Activated CD8-positive, alpha-beta T cell treated with anti-CD3 and anti-CD28 coated beads, Interleukin-2, amount 10 ng/mL, durations not matched to agents 7 days and 5 days (primary cell): ENCODE measurements around the gene TCP11. TPM values are rescaled to one million over a fixed set of nuclear protein-coding genes. Genes with fewer than 3 reads are reported as not detected.

Experiments used
- ATAC-seq: fragments of 150-1000 bp; cut with Tn5 transposase; one replicate; pipeline ENCODE4 v1.10.0; 2021; ENCODE audit warnings: moderate library complexity
- CTCF ChIA-PET: fragments of 350-600 bp; sonication (Branson Sonifier 250); formaldehyde crosslinking; loops from one replicate; lab custom pipeline; 2021; ENCODE audit warnings: antibody characterized with exemption; lab: Charles Lee
- POLR2A ChIA-PET: fragments of 350-600 bp; sonication (Branson Sonifier 250); formaldehyde crosslinking; loops from one replicate; lab custom pipeline; 2021; ENCODE audit warnings: antibody characterized with exemption; lab: Charles Lee
- DNase-seq: peaks from one replicate; pipeline ENCODE4 v3.0.0-alpha.2; 2020
- H3K27ac Mint-ChIP-seq: one replicate; pipeline ENCODE4 v1.8.0; 2021; ENCODE audit warnings: mild to moderate bottlenecking, mixed read lengths
- H3K27me3 Mint-ChIP-seq: one replicate; pipeline ENCODE4 v1.8.0; 2021; ENCODE audit warnings: low read depth, mixed read lengths
- H3K36me3 Mint-ChIP-seq: one replicate; pipeline ENCODE4 v1.8.0; 2021; ENCODE audit warnings: low read depth, mixed read lengths
- H3K4me1 Mint-ChIP-seq: one replicate; pipeline ENCODE4 v1.8.0; 2021; ENCODE audit warnings: low read depth, mixed read lengths
- H3K4me3 Mint-ChIP-seq: one replicate; pipeline ENCODE4 v1.8.0; 2021; ENCODE audit warnings: mild to moderate bottlenecking, mixed read lengths
- H3K9me3 Mint-ChIP-seq: one replicate; pipeline ENCODE4 v1.8.0; 2022; ENCODE audit warnings: mixed read lengths; ENCODE audit not compliant: insufficient read depth
- total RNA-seq, 2 experiments: library from RNA; stranded (reverse); gene quantifications; one replicate each; pipeline ENCODE4 v1.2.3, GENCODE V29; 2021

The TCP11 gene
- total RNA-seq, 2 experiments from 2014 or later = not detected

- ATAC-seq (no peak), DNase-seq (no peak)
- Mint-ChIP-seq H3K36me3 (peaks cover 3% of the 10 kb centered on the region), H3K9me3 (no peaks in the 10 kb centered on the region), H3K4me3 (no peak overlapping the region), H3K27me3 (peaks cover 13% of the 10 kb centered on the region), H3K4me1 (peaks cover 7% of the 10 kb centered on the region), H3K27ac (no peak overlapping the region)
- POLR2A ChIA-PET = no interaction called here
- CTCF ChIA-PET = no interaction called here
Observed at GRCh38 chr6:35170166-35170565, 29.0 kb upstream of the TCP11 start.

GRCh38 chr6:35168461-35168861 lies 27.3 kb upstream of the TCP11 start:
- no peak overlapping the region for H3K27ac Mint-ChIP-seq
- ChIA-PET CTCF (interaction anchor here (1.6 kb wide), 1 partner anchor 37 kb away, joined by 6 read pairs; no protein-coding TSS in a partner anchor), POLR2A (no interaction called here)
- DNase-seq (no peak), ATAC-seq (no peak)
- H3K4me3 Mint-ChIP-seq = no peak overlapping the region
- H3K9me3 Mint-ChIP-seq = no peaks in the 10 kb centered on the region
- peaks cover 3% of the 10 kb centered on the region for H3K36me3 Mint-ChIP-seq
- peaks cover 22% of the 10 kb centered on the region for H3K27me3 Mint-ChIP-seq
- peaks cover 2% of the 10 kb centered on the region for H3K4me1 Mint-ChIP-seq

GRCh38 chr6:35167505-35167904 lies 26.4 kb upstream of the TCP11 start:
- no peak for DNase-seq
- Mint-ChIP-seq H3K27ac (no peak overlapping the region), H3K27me3 (peaks cover 30% of the 10 kb centered on the region), H3K36me3 (peaks cover 3% of the 10 kb centered on the region), H3K9me3 (no peaks in the 10 kb centered on the region), H3K4me3 (no peak overlapping the region), H3K4me1 (no peaks in the 10 kb centered on the region)
- no peak for ATAC-seq
- CTCF ChIA-PET = interaction anchor here (1.6 kb wide), 1 partner anchor 38 kb away, joined by 6 read pairs; no protein-coding TSS in a partner anchor
- POLR2A ChIA-PET = no interaction called here

- no peaks in the 10 kb centered on the region for H3K4me1 Mint-ChIP-seq
- no peaks in the 10 kb centered on the region for H3K9me3 Mint-ChIP-seq
- H3K36me3 Mint-ChIP-seq = peaks cover 3% of the 10 kb centered on the region
- ChIA-PET CTCF (interaction anchor here (0.9 to 1.2 kb wide), 2 partner anchors 20 to 37 kb away, joined by 3 to 4 read pairs; no protein-coding TSS in a partner anchor), POLR2A (interaction anchor here (0.9 kb wide), 1 partner anchor 9 kb away, joined by 3 read pairs; no protein-coding TSS in a partner anchor)
- no peak overlapping the region for H3K4me3 Mint-ChIP-seq
- ATAC-seq = no peak
- no peak overlapping the region for H3K27ac Mint-ChIP-seq
- DNase-seq = no peak
- H3K27me3 Mint-ChIP-seq = peaks cover 35% of the 10 kb centered on the region
Observed at GRCh38 chr6:35166520-35166919, 25.4 kb upstream of the TCP11 start.

GRCh38 chr6:35166116-35166515 lies 25.0 kb upstream of the TCP11 start:
- H3K27me3 Mint-ChIP-seq = peaks cover 38% of the 10 kb centered on the region
- no peaks in the 10 kb centered on the region for H3K4me1 Mint-ChIP-seq
- H3K9me3 Mint-ChIP-seq = no peaks in the 10 kb centered on the region
- ChIA-PET POLR2A (interaction anchor here (0.9 kb wide), 1 partner anchor 8 kb away, joined by 3 read pairs; no protein-coding TSS in a partner anchor), CTCF (interaction anchor here (0.9 to 1.2 kb wide), 2 partner anchors 19 to 37 kb away, joined by 3 to 4 read pairs; no protein-coding TSS in a partner anchor)
- no peak for DNase-seq
- no peak overlapping the region for H3K4me3 Mint-ChIP-seq
- H3K27ac Mint-ChIP-seq = no peak overlapping the region
- peaks cover 3% of the 10 kb centered on the region for H3K36me3 Mint-ChIP-seq
- no peak for ATAC-seq

- POLR2A ChIA-PET = no interaction called here
- peaks cover 3% of the 10 kb centered on the region for H3K36me3 Mint-ChIP-seq
Observed at GRCh38 chr6:35165630-35166071, 24.5 kb upstream of the TCP11 start.

GRCh38 chr6:35164868-35165267 lies 23.7 kb upstream of the TCP11 start:
- Mint-ChIP-seq H3K9me3 (no peaks in the 10 kb centered on the region), H3K4me3 (no peak overlapping the region), H3K27me3 (peaks cover 41% of the 10 kb centered on the region), H3K27ac (no peak overlapping the region), H3K4me1 (no peaks in the 10 kb centered on the region), H3K36me3 (peaks cover 3% of the 10 kb centered on the region)
- ATAC-seq (no peak), DNase-seq (no peak)
- ChIA-PET POLR2A (no interaction called here), CTCF (interaction anchor here (0.7 kb wide), 1 partner anchor 14 kb away, joined by 3 read pairs; no protein-coding TSS in a partner anchor)

More at GRCh38 chr6:35165630-35166071, 24.5 kb upstream of the TCP11 start:
- Mint-ChIP-seq H3K4me3 (no peak overlapping the region), H3K9me3 (no peaks in the 10 kb centered on the region), H3K4me1 (no peaks in the 10 kb centered on the region), H3K27me3 (peaks cover 41% of the 10 kb centered on the region), H3K27ac (no peak overlapping the region)
- DNase-seq = no peak
- CTCF ChIA-PET = interaction anchor here (0.7 to 1.2 kb wide), 2 partner anchors 15 to 38 kb away, joined by 3 read pairs; no protein-coding TSS in a partner anchor
- no peak for ATAC-seq

GRCh38 chr6:35164277-35164676 lies 23.1 kb upstream of the TCP11 start:
- no peak overlapping the region for H3K27ac Mint-ChIP-seq
- CTCF ChIA-PET = no interaction called here
- no peak overlapping the region for H3K4me3 Mint-ChIP-seq
- no peaks in the 10 kb centered on the region for H3K4me1 Mint-ChIP-seq
- ATAC-seq = no peak
- peaks cover 37% of the 10 kb centered on the region for H3K27me3 Mint-ChIP-seq
- no peaks in the 10 kb centered on the region for H3K36me3 Mint-ChIP-seq
- H3K9me3 Mint-ChIP-seq = no peaks in the 10 kb centered on the region
- POLR2A ChIA-PET = no interaction called here
- DNase-seq = no peak

- H3K4me3 Mint-ChIP-seq = no peak overlapping the region
- ATAC-seq = no peak
- no peaks in the 10 kb centered on the region for H3K4me1 Mint-ChIP-seq
- DNase-seq = no peak
- ChIA-PET CTCF (no interaction called here), POLR2A (no interaction called here)
- peaks cover 35% of the 10 kb centered on the region for H3K27me3 Mint-ChIP-seq
- H3K36me3 Mint-ChIP-seq = no peaks in the 10 kb centered on the region
- H3K9me3 Mint-ChIP-seq = no peaks in the 10 kb centered on the region
- no peak overlapping the region for H3K27ac Mint-ChIP-seq
Observed at GRCh38 chr6:35163836-35164235, 22.7 kb upstream of the TCP11 start.

GRCh38 chr6:35161776-35162607 lies 20.9 kb upstream of the TCP11 start:
- H3K27ac Mint-ChIP-seq = no peak overlapping the region
- CTCF ChIA-PET = interaction anchor here (1.0 to 3.0 kb wide), 5 partner anchors 13 to 175 kb away, joined by 3 to 13 read pairs (median 4); no protein-coding TSS in a partner anchor
- H3K4me1 Mint-ChIP-seq = no peaks in the 10 kb centered on the region
- POLR2A ChIA-PET = no interaction called here
- H3K9me3 Mint-ChIP-seq = no peaks in the 10 kb centered on the region
- H3K4me3 Mint-ChIP-seq = no peak overlapping the region
- H3K27me3 Mint-ChIP-seq = peaks cover 38% of the 10 kb centered on the region
- DNase-seq = no peak
- ATAC-seq = no peak
- no peaks in the 10 kb centered on the region for H3K36me3 Mint-ChIP-seq

- ATAC-seq (no peak), DNase-seq (no peak)
- Mint-ChIP-seq H3K27ac (no peak overlapping the region), H3K36me3 (no peaks in the 10 kb centered on the region), H3K9me3 (no peaks in the 10 kb centered on the region), H3K4me3 (no peak overlapping the region), H3K4me1 (no peaks in the 10 kb centered on the region), H3K27me3 (peaks cover 38% of the 10 kb centered on the region)
- POLR2A ChIA-PET = no interaction called here
- CTCF ChIA-PET = interaction anchor here (1.0 to 3.0 kb wide), 6 partner anchors 12 to 174 kb away, joined by 3 to 13 read pairs (median 4); no protein-coding TSS in a partner anchor
Observed at GRCh38 chr6:35161266-35161665, 20.1 kb upstream of the TCP11 start.

GRCh38 chr6:35160642-35161041 lies 19.5 kb upstream of the TCP11 start:
- H3K27me3 Mint-ChIP-seq = peaks cover 41% of the 10 kb centered on the region
- no peak overlapping the region for H3K4me3 Mint-ChIP-seq
- DNase-seq (no peak), ATAC-seq (no peak)
- no peaks in the 10 kb centered on the region for H3K36me3 Mint-ChIP-seq
- CTCF ChIA-PET = interaction anchor here (1.3 to 3.0 kb wide), 4 partner anchors 11 to 79 kb away, joined by 4 to 13 read pairs (median 8); no protein-coding TSS in a partner anchor
- POLR2A ChIA-PET = no interaction called here
- H3K9me3 Mint-ChIP-seq = no peaks in the 10 kb centered on the region
- no peak overlapping the region for H3K27ac Mint-ChIP-seq
- H3K4me1 Mint-ChIP-seq = no peaks in the 10 kb centered on the region
